Stimulated activated CD4-positive, alpha-beta T cell treated with anti-CD3 and anti-CD28 coated beads, Interleukin-1b, Interleukin-23, amount 100 ng/mL, for 24 hours (primary cell): ENCODE data around the gene TMEM39A.

Source experiments
- DNase-seq, 4 experiments: peaks; one replicate each; pipeline ENCODE4 v3.0.0-alpha.2; 2020; ENCODE audit warnings: low read depth in 4 of 4, low spot score in 1 of 4

The TMEM39A gene

GRCh38 chr3:119401069-119401468, 62.3 kb downstream of the TMEM39A start:
- DNase-seq = no peak

- DNase-seq = no peak
These were observed 62.9 kb downstream of the TMEM39A start for GRCh38 chr3:119400466-119400865.

GRCh38 chr3:119396870-119397269, 66.5 kb downstream of the TMEM39A start:
- DNase-seq = no peak

GRCh38 chr3:119395923-119396358, 67.5 kb downstream of the TMEM39A start:
- DNase-seq = no peak

GRCh38 chr3:119388577-119388976, 74.8 kb downstream of the TMEM39A start:
- no peak for DNase-seq

DNA sequence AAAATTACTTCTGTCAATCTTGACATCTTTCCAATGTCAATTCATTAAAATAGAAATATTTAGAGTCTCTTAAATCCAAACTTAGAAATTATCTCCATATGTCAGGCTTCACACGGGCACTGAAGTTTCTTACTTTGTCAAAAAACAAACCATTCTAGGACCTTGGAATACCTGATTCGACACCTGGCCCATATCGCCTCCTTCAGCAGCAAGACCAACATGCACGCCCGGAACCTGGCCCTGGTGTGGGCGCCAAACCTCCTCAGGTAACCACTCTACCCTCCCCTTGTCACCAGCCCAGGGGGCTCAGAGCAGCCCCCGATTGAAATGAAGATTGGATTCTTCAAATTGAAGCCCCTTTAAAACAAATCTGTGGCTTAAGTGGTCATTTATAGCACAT, 81.3 kb downstream of the TMEM39A start:
- no peak for DNase-seq

DNA sequence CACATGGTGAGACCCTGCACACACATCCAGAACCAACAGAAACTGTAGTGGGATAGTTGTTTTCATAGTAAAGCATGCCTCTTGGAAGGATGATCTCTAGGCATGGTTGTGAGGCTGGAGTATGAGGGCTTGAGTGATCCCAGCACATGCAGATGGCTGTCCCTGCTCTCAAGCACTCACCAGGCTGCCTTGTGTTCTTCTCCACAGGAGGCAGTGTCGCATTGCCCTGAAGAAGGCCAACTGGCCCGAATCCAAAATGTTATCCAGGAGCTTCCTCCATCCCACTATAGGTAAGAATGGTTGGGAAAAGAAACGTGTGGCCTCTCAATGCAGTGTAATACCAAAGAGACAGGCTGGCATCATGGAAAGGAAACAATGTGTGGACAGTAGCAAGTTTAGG, 82.7 kb downstream of the TMEM39A start:
- DNase-seq = no peak
